GM12865 (cell line): Measurements from ENCODE around the gene CPNE7.

Experiments used
- DNase-seq: peaks from one replicate; pipeline ENCODE4 v3.0.0; 2010; ENCODE audit warnings: low read depth
- H3K4me3 ChIP-seq: 2 replicates; pipeline ENCODE4 v1.5.1; 2011; ENCODE audit warnings: mild to moderate bottlenecking, low read depth, low read length, control low read depth
- TF ChIP-seq, protein P1 (sequence below): IDR thresholded peaks from 2 replicates; pipeline ENCODE4 v1.5.1; 2011; ENCODE audit warnings: low read length, control low read depth, low read depth, inconsistent platforms; ENCODE audit not compliant: insufficient read depth; ENCODE audit errors: missing control alignments

The CPNE7 gene

GRCh38 chr16:89581045-89581695, 5.6 kb downstream of the CPNE7 start:
- H3K4me3 ChIP-seq = no peak overlapping the region
- TF ChIP-seq, protein P1, sequence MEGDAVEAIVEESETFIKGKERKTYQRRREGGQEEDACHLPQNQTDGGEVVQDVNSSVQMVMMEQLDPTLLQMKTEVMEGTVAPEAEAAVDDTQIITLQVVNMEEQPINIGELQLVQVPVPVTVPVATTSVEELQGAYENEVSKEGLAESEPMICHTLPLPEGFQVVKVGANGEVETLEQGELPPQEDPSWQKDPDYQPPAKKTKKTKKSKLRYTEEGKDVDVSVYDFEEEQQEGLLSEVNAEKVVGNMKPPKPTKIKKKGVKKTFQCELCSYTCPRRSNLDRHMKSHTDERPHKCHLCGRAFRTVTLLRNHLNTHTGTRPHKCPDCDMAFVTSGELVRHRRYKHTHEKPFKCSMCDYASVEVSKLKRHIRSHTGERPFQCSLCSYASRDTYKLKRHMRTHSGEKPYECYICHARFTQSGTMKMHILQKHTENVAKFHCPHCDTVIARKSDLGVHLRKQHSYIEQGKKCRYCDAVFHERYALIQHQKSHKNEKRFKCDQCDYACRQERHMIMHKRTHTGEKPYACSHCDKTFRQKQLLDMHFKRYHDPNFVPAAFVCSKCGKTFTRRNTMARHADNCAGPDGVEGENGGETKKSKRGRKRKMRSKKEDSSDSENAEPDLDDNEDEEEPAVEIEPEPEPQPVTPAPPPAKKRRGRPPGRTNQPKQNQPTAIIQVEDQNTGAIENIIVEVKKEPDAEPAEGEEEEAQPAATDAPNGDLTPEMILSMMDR = no peak
- no peak for DNase-seq

GRCh38 chr16:89581861-89582563, 6.5 kb downstream of the CPNE7 start:
- TF ChIP-seq, protein P1 = no peak
- H3K4me3 ChIP-seq = no peak overlapping the region
- DNase-seq = no peak

DNA sequence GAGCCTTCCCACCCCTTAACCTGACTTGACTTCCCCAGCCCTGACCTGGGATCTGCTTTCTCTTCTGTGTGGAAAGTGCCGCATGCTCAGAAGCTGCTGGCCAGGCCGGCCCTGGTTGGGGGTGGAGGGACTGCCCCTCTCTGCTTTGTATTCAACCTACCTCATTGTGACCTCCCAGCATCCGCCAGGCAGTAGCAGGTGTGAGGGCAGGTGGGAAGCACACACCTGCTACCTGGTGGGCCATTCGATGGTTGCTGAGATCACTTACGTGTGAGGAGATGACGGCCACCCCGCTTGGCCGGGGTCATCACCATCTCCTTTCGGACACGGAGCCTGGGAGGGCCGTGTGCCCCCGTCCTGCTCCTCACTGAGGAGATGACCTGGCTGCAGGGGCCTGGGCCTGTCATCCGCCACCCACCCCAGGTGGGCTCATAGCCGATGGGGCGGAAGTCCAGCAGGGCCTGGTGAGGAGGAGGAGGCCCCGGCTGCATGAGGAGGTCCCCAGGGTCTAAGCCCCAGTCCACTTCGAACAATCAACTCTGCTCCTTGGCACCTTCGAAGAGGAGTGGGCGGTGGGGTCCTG, 7.1 kb downstream of the CPNE7 start:
- TF ChIP-seq, protein P1 = no peak
- no peak overlapping the region for H3K4me3 ChIP-seq
- no peak for DNase-seq

- no peak for DNase-seq
- no peak overlapping the region for H3K4me3 ChIP-seq
- TF ChIP-seq, protein P1 = no peak
These were observed 7.8 kb downstream of the CPNE7 start for GRCh38 chr16:89583197-89583894.

- TF ChIP-seq, protein P1 = no peak
- H3K4me3 ChIP-seq = no peak overlapping the region
These were observed 8.5 kb downstream of the CPNE7 start for GRCh38 chr16:89583895-89584644.

DNA sequence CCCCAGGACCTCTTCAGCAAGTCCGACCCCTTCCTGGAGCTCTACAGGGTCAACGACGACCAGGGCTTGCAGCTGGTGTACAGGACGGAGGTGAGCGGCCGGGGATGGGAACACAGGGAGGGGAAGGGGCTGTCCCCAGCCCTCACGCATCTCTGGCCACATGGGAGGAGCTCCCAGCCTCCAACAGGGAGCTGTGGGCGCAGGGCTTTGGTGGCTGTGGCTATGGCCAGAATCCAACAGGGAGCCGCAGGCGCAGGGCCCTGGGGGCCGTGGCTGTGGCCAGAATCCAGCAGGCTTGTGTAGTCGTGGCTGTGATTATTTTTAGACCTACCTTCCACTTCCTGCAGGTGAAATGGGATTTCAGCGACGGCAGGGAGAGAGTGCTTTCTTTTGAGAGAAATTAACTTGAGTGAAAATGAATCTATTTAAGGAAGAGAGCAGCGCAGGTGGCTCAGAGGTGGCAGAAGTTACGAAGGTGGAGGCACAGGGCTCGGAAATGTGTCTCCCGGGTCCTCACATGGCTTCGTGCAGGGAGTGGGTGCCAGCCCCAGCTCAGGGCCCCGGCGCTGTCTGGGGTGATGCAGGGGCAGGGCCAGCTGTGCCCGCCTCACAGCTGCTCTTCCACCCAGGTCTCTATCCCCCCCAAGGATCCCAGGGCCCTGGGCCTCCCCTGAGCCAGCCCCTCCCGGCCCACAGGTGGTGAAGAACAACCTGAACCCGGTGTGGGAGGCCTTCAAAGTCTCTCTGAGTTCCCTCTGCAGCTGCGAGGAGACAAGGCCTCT, 9.4 kb downstream of the CPNE7 start:
- DNase-seq = no peak
- TF ChIP-seq, protein P1 = no peak

More at GRCh38 chr16:89583895-89584644, 8.5 kb downstream of the CPNE7 start:
- no peak for DNase-seq

More for the DNA sequence above, 9.4 kb downstream of the CPNE7 start:
- H3K4me3 ChIP-seq = no peak overlapping the region
